Omental fat pad (tissue), 4 donors: ENCODE data around the gene BTBD6. TPM values are rescaled to one million over a fixed set of nuclear protein-coding genes. Genes with fewer than 3 reads are reported as not detected.

Experiments
- ATAC-seq: fragments of 150-250 bp; one replicate; pipeline ENCODE4 v1.9.1; 2016; ENCODE audit warnings: mild to moderate bottlenecking, moderate library complexity; ENCODE audit not compliant: low FRiP score
- DNase-seq: peaks from one replicate; pipeline ENCODE4 v3.0.0-alpha.2; 2019; ENCODE audit warnings: low spot score
- total RNA-seq, 4 donors: library from RNA; depleted of rRNA; stranded (reverse); fragments of >200 nt; gene quantifications; one replicate each; pipeline ENCODE4 v1.1.0, GENCODE V29; 2016
- TF ChIP-seq, protein P1 (sequence below), 3 donors: fragments of 450-650 bp; IDR thresholded peaks; one replicate each; pipeline ENCODE4 v1.5.1; 2016 to 2017; ENCODE audit warnings: antibody characterized with exemption in 3 of 3, mild to moderate bottlenecking in 3 of 3, moderate library complexity in 2 of 3

The BTBD6 gene
- total RNA-seq, 4 donors from 2014 or later = 63.9 to 95.4 (median 67.9) TPM

DNA sequence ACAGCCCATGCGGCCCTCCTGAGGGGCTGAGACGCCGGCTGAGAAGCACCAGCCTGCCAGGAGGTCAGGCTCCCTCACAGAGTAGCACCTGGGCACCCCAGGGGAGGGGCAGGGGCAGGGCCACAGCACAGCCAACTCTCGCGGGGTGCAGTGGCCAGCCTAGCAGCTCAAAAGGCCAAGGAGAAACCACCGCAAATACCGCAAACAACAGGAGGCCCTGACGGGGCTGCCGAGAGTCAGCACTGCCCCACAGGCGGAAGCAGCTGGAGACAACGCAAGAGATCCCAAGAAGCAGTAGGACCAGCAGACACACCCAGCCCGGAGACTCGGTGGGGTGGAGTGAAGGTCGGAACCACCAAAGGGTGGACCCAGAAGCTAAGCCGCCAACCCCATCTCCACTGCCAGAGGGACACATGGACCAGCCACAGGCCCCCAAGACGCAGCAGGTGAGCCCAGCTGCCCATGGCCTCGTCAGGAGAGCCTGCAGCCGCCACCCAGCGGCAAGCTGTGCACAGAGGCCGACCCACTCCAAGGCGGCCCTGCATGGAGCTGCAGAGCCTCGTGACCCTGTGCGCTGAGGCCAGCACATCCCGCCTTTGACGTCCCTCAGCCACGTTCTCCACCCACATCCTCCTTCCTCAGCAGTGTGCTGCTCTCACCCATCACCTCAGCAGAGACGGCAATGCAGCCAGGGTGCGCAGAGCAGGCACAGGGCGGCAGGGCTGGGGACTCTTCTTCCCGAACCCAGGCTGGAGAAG lies 31.7 kb upstream of the BTBD6 start:
- TF ChIP-seq, protein P1, sequence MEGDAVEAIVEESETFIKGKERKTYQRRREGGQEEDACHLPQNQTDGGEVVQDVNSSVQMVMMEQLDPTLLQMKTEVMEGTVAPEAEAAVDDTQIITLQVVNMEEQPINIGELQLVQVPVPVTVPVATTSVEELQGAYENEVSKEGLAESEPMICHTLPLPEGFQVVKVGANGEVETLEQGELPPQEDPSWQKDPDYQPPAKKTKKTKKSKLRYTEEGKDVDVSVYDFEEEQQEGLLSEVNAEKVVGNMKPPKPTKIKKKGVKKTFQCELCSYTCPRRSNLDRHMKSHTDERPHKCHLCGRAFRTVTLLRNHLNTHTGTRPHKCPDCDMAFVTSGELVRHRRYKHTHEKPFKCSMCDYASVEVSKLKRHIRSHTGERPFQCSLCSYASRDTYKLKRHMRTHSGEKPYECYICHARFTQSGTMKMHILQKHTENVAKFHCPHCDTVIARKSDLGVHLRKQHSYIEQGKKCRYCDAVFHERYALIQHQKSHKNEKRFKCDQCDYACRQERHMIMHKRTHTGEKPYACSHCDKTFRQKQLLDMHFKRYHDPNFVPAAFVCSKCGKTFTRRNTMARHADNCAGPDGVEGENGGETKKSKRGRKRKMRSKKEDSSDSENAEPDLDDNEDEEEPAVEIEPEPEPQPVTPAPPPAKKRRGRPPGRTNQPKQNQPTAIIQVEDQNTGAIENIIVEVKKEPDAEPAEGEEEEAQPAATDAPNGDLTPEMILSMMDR (IDR thresholded peaks at IDR 0.05) = no peak
- DNase-seq = no peak
- ATAC-seq = no peak

DNA sequence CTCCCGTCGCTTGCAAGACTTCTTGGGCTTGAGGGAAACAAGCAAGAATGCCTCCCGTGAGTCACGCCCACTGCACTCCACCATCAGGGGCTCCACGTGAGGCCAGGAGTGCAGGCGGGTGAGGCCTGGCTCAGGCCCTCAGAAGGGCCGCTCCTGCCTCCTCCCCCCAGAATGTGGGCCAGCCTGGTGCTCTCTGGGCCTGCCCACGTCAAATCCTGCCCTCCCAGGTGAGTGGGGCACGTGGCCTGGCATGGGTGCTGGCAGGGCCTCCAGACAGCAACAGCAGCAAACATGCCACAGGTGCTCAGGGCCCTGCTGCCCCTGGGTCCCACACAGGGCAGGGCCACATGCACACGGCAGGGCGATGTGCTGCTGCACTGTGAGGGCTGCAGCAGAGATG lies 30.6 kb upstream of the BTBD6 start:
- ATAC-seq = no peak
- TF ChIP-seq, protein P1 (IDR thresholded peaks at IDR 0.05) = no peak
- no peak for DNase-seq

DNA sequence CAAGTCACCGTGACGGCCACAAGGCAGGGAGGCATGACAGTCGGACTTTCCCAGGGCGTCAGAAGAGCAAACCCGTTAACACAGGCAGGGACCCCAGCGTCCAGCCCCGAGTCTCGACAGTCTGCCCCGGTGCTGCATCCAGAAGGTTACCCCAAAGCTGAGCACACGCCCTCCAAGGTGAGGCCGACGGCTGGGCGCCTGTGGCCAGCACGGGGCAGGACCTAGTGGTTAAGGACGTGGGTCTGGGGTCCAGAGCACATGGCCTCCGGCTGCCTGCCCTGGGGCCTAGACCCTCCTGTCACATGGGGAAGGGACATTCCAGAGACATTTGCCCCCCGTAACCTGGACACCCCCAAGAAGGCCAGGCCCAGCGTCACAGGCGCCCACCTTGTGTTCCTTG lies 29.7 kb upstream of the BTBD6 start:
- TF ChIP-seq, protein P1 (IDR thresholded peaks at IDR 0.05) = no peak
- ATAC-seq (no peak), DNase-seq (no peak)

DNA sequence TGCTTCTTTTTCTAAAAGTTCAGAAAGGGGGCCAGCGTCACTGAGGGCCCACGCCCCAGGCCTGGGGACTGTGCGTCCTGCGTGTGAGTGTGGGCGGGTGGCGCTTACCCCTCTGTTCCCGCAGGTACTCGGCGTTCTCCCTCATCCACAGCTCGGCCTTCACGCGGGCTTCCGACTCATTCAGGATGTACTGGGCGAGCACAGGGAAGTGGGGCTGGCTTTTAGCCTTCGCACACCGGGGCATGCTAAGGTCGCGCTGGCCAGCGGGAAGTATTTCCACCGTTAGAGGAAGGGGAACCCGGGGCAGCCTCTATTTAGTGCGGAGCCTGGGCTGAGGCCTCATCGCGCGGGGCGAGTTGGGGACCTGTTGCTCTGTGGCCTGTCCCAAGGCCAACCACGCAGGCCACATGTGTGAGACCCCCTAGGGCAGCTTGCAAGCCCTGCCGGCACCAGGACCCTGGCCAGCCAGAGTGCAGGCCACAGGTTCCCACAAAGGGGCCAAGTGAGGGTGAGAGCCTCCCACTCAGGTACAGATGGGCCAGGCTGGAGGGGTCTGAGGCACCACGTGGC lies 29.2 kb upstream of the BTBD6 start:
- no peak for DNase-seq
- TF ChIP-seq, protein P1 (IDR thresholded peaks at IDR 0.05) = no peak
- ATAC-seq = no peak

DNA sequence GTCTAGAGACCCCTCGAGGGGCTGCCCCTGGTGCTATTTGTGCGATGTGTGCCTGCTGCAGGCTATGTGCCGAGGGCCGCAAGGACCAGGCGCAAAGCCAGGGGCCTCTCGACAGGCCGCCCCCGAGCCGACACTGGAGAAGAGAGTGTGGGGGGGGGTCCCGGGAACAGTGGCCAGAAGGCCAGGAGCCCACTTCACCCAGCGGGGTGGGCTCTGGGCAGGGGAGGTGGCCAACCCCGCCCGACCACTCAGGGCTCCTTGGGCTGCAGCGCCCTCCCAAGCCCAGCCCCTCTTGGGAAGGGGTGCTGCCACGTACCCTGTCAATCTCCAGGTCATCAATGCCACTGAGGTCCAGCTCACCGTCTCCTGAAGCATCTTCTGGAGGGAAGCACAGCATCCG lies 28.6 kb upstream of the BTBD6 start:
- TF ChIP-seq, protein P1 (IDR thresholded peaks at IDR 0.05) = no peak
- DNase-seq (no peak), ATAC-seq (no peak)

DNA sequence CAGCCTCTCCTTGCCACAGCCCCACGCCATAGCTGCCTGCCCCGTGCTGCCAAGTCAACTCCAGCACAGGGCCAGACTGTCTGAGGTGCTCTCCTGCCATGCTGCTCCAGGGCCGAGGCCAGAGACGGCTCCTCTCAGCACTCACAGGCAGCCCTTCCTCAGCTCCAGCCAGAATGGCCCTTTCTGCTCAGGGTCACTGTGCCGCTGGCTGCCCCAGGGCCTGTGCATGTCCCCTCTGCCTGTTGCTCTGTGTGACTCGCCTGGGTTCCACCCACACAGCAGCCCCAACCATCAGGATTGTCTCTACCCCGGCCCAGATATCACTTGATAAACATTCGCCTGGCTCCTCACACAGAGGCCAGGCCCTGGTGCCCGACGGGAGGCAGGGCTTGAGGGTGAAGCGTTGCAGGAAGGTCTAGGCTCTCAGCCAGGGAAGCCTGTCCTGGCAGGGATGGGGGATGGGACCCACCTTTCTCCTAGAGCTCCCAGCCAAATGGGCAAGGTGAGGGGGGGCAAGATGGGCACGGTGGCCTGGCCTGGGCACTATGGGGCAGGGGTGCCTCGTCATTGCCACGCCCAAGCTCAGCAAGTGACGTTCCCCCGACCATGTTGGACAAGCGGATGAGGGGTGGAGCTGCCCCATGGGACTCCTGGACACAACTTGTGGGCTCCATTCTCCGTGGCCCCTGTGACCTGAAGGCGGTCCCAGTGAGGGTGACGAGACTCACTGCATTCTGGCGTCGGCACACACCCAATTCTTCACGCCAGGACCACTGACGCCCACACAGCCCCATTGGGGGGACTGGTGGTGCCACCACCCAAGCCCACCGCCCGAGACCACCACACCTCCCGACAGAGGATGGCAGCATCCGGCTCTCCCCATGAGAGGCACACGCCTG lies 27.4 kb upstream of the BTBD6 start:
- DNase-seq (no peak), ATAC-seq (no peak)
- TF ChIP-seq, protein P1 (IDR thresholded peaks at IDR 0.05) = no peak
